ENCODE data around the gene KLF12. TPM values are rescaled to one million over a fixed set of nuclear protein-coding genes. Genes with fewer than 3 reads are reported as not detected.

Gene KLF12
- total RNA-seq, 2 donors from 2014 or later, result 11.5 to 16.0 TPM

DNA sequence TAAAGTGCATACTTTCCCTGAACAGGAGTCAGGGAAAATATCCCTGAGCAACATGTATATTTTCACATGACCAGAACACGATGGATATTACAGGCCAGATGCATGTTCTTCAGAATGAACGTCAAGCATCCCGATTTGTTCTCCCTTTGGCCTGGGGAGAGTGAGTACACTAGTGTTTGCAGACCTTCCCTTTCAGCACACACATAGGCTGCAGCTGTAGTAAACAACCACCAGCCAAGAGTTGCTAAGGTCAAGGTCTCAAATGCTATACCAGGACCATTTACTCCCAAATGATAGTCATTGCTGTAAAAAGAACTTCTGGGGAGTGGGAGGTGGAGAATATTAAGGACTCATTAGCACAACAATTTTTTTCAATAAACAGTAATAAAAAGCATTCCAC is 3.0 kb downstream of the KLF12 start:
- peak overlapping the region; percentile 98 for H3K4me3 Mint-ChIP-seq
- no peaks in the 10 kb centered on the region for H3K27me3 Mint-ChIP-seq
- peaks cover 41 to 57% of the 10 kb centered on the region in 2 donors for H3K4me1 Mint-ChIP-seq (ENCODE audit: low read depth in 2 of 2)
- H3K27ac Mint-ChIP-seq, result peak overlapping the region; percentile 89 to 96
- DNase-seq (ENCODE audit: low spot score) (no peak), ATAC-seq (no peak)
- H3K9me3 Mint-ChIP-seq, result no peaks in the 10 kb centered on the region
- H3K36me3 Mint-ChIP-seq, result no peaks in the 10 kb centered on the region

DNA sequence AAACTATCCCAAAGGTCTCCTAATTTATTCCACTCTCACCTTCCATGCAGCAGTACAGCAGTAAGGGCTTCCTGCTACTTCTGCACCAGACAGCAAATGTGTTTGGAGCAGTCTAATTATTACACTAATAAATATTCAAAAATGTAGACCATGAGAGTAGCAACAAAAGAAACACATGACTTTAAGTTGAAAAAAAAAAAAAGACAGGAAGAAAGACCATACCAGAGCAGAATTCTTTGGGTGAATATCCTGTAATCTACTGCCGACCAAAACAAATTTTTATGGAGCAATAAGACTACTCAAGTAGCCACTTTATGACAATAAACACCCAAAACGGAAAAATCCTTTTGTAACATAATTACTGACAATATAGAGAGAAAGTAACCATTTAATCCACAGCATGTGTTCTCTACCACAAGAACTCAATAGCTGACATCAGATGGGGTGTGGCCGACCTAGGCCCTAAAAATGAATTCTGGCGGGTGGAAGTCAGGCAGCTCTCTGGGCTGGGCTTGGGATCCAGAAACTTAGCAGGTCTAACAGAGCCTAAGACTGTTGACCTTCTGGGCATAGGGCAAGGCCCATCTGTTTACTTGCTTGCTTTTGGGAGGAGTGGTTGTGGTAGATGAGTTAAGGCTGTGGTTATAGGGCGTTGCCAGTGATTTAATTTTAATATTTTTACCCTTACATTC is 4.6 kb downstream of the KLF12 start:
- no peaks in the 10 kb centered on the region for H3K9me3 Mint-ChIP-seq
- DNase-seq (ENCODE audit: low spot score), result no peak
- H3K4me1 Mint-ChIP-seq (ENCODE audit: low read depth in 2 of 2), result peaks cover 43 to 65% of the 10 kb centered on the region in 2 donors
- no peak for ATAC-seq
- H3K4me3 Mint-ChIP-seq, result peak overlapping the region; percentile 83
- H3K27me3 Mint-ChIP-seq, result no peaks in the 10 kb centered on the region
- H3K27ac Mint-ChIP-seq, result peak overlapping the region; percentile 89 to 96
- H3K36me3 Mint-ChIP-seq, result no peaks in the 10 kb centered on the region

DNA sequence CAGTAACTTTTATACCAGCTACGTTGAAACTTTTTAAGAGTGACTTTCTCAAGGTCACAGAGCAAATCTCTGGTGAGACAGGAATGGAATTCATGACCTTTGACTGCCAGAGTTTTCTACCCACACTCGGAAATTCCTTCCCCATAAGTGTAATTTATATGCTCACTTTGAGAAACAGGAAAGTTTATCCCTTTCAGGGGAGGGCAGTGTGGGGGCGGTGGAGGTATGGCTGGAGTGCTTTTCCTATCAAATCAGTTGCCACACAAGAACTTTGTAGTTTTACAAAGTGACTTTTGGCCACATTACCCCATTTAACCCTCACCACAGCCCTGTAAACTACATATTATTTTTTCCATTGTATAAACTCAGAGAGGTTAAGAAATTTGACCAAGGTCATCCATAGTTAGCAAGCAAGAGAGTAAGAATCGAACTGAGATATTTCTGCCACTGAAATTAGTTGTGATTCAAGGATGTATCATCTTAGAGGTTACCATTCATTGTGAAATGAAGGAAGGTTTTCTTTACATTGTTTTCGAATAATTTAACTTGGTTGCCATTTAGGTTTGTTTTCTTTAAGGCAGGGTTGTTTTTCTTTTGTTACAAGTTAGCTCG is 5.9 kb downstream of the KLF12 start:
- Mint-ChIP-seq H3K9me3 (no peaks in the 10 kb centered on the region), H3K27me3 (no peaks in the 10 kb centered on the region), H3K4me3 (peak overlapping the region; percentile 68), H3K36me3 (no peaks in the 10 kb centered on the region), H3K4me1 (ENCODE audit: low read depth in 2 of 2) (peaks cover 42 to 72% of the 10 kb centered on the region in 2 donors), H3K27ac (peak overlapping the region; percentile 76 to 77)
- DNase-seq (ENCODE audit: low spot score) (no peak), ATAC-seq (peak in 1 of 2 donors; percentile 29)

DNA sequence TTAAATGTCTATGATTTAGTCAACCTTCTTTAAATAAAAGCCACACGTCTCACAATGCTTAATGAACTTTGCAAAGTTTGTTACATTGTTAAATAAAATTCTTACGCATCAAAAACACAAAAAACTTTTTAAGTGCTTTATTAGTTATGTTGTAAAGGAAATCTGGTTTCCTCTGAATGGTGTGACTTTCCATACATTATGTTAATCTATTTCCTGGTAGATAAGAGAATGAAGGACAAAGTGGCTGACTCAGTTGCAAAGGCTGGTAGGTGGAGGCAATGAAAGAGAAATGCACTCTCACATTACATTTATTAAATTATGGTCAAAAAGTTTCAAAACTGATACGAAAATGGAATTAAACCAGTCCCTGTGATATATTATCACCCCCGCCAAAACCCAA is 15.9 kb downstream of the KLF12 start:
- H3K27me3 Mint-ChIP-seq, result no peaks in the 10 kb centered on the region
- H3K9me3 Mint-ChIP-seq, result peaks cover 17% of the 10 kb centered on the region
- H3K4me3 Mint-ChIP-seq, result no peak overlapping the region
- H3K4me1 Mint-ChIP-seq (ENCODE audit: low read depth in 2 of 2), result peaks cover 43 to 54% of the 10 kb centered on the region in 2 donors
- DNase-seq (ENCODE audit: low spot score) (no peak), ATAC-seq (no peak)
- H3K36me3 Mint-ChIP-seq, result peaks cover 27% of the 10 kb centered on the region
- H3K27ac Mint-ChIP-seq, result peak overlapping the region in 1 of 2 donors; percentile 43

DNA sequence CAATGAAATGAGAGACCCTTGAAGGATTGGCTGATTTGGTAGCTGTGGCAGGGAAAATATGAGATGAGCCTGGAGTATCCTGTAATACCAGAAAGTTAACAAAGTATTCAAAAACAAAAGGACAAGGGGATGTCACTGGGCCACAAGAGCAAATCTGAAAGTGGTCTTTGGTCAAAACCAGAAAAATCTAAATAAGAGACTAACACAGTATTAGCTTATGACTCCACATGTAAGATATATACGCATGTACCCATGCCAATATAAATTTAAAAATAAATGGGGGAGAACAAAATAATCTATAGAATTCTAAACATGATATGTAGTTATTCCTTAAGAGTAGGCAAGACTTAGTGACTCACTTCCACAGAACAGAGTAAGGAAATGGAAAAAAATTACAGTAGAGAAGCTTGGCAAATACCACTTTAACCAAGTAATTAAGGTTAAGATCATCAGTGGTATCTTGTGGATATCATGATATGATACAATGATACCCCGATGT is 16.9 kb downstream of the KLF12 start:
- Mint-ChIP-seq H3K36me3 (peaks cover 33% of the 10 kb centered on the region), H3K9me3 (peaks cover 17% of the 10 kb centered on the region), H3K4me3 (no peak overlapping the region), H3K4me1 (ENCODE audit: low read depth in 2 of 2) (peaks cover 49 to 61% of the 10 kb centered on the region in 2 donors), H3K27me3 (no peaks in the 10 kb centered on the region), H3K27ac (peak overlapping the region in 1 of 2 donors; percentile 50)
- no peak for ATAC-seq
- DNase-seq (ENCODE audit: low spot score), result no peak

DNA sequence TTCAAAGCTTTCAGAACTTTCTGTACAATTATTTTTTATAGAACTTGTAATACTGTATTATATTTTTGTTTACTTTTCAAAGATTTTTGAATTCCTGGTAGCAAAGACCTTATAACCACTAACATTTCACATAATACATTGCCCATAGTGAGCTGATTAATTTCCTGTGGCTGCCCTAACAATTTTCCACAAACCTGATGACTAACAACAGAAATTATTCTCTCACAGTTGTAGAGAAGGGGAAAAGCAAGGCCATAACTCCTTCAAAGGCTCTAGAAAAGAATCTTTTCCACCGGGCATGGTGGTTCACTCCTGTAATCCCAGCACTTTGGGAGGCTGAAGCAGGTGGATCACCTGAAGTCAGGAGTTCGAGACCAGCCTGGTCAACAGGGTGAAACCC is 19.1 kb downstream of the KLF12 start:
- no peak overlapping the region for H3K4me3 Mint-ChIP-seq
- H3K27ac Mint-ChIP-seq, result peak overlapping the region; percentile 45 to 58
- peaks cover 49 to 55% of the 10 kb centered on the region in 2 donors for H3K4me1 Mint-ChIP-seq (ENCODE audit: low read depth in 2 of 2)
- ATAC-seq (no peak), DNase-seq (ENCODE audit: low spot score) (no peak)
- peaks cover 17% of the 10 kb centered on the region for H3K9me3 Mint-ChIP-seq
- no peaks in the 10 kb centered on the region for H3K27me3 Mint-ChIP-seq
- H3K36me3 Mint-ChIP-seq, result peaks cover 33% of the 10 kb centered on the region

DNA sequence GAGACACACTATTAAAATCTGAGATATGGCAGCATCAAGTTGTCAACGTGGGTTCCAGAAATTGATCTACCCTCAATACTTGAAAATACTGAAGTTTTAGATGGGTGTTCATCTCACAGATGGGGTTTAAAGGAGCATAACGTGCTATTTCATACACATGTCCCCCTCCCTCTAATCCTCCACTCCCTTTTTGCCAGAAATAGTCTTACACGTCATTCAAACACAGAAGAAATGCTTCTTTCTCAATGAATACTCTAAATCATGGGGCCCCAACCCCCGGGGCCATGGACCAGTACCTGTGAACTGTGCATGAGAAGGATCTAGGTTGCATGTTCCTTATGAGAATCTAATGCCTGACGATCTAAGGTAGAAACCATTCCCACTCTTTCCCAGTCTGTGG is 19.6 kb downstream of the KLF12 start:
- H3K4me3 Mint-ChIP-seq, result no peak overlapping the region
- peaks cover 17% of the 10 kb centered on the region for H3K9me3 Mint-ChIP-seq
- DNase-seq (ENCODE audit: low spot score) (no peak), ATAC-seq (no peak)
- peaks cover 30% of the 10 kb centered on the region for H3K36me3 Mint-ChIP-seq
- H3K27me3 Mint-ChIP-seq, result no peaks in the 10 kb centered on the region
- peaks cover 53 to 60% of the 10 kb centered on the region in 2 donors for H3K4me1 Mint-ChIP-seq (ENCODE audit: low read depth in 2 of 2)
- H3K27ac Mint-ChIP-seq, result peak overlapping the region in 1 of 2 donors; percentile 58

DNA sequence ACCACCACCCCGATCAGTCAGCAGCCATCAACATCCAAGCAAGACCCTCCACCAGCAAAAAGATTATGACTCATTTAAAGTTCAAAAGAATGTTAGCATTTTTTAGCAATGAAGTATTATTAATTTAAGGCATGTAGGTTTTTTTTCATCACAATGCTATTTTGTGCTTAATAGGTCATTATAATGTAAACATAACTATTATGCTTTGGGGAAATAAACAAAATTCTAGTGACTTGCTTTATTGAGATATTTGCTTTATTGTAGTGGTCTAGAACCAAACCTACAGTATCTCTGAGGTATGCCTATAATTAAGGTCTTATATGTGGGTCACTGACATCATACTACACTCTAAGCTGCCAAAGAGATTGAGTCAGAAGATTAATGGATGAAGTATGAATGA is 20.0 kb downstream of the KLF12 start:
- H3K4me3 Mint-ChIP-seq, result no peak overlapping the region
- peaks cover 13% of the 10 kb centered on the region for H3K9me3 Mint-ChIP-seq
- H3K27me3 Mint-ChIP-seq, result no peaks in the 10 kb centered on the region
- peak overlapping the region in 1 of 2 donors; percentile 21 for H3K27ac Mint-ChIP-seq
- peaks cover 26% of the 10 kb centered on the region for H3K36me3 Mint-ChIP-seq
- ATAC-seq (no peak), DNase-seq (ENCODE audit: low spot score) (no peak)
- H3K4me1 Mint-ChIP-seq (ENCODE audit: low read depth in 2 of 2), result peaks cover 51 to 63% of the 10 kb centered on the region in 2 donors

DNA sequence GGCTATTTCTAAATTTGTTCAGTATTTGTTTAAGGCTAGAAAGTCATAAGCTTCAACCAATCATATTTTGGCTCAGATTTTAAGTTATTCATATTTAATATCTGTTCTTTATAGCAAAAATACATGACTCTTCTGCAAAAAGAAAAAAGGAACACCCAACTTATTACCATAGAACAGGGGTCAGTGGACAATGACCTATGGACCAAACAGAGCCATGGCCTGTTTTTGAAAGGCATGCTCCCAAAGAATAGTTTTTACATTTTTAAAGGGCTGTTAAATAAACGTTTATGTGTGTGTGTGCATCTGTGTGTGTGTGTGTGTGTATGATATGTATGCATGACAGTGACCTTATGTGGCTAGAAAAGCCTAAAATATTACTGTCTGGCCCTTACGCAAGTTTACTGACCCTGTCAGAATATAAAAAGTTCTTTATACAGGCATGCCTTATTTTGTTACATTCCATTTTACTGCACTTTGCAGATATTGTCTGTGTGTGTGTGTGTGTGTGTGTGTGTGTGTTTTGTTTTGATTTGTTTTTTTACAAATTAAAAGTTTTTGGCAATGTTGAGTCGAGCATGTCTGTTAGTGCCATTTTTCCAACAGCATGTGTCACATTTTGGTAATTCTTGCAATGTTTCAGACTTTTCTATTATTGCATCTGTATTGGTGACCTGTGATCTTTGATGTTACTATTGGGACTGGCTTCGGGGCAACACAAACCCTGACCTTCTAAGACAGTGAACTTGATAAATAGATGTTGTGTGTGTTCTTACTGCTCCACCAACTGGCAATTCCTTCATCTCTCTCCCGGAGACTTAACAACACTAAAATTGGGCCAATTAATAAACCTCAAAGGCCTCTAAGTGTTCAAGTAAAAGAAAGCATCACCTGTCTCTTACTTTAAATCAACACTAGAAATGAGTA is 22.0 kb downstream of the KLF12 start:
- Mint-ChIP-seq H3K27ac (no peak overlapping the region), H3K9me3 (peaks cover 7% of the 10 kb centered on the region), H3K4me3 (no peak overlapping the region), H3K36me3 (peaks cover 15% of the 10 kb centered on the region), H3K27me3 (no peaks in the 10 kb centered on the region), H3K4me1 (ENCODE audit: low read depth in 2 of 2) (peaks cover 46 to 59% of the 10 kb centered on the region in 2 donors)
- ATAC-seq (no peak), DNase-seq (ENCODE audit: low spot score) (no peak)

DNA sequence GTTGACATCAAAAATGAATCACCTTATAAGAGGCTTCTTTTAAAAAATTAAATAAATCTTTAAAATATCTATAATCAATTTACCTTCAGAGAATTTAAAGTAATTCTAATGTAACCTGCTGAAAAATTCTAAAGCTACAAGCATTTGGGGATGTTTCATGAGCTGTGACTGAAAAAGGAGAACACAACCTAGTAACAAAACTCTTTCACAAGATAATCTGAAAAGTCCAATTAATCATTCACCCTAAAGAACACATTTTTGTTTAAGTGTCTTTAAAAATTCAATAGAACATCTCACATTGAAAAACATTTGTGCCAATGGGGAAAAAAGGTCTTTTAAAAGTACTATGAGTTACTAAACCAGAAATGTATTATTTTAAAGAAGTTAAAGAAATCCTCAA is 22.8 kb downstream of the KLF12 start:
- H3K4me1 Mint-ChIP-seq (ENCODE audit: low read depth in 2 of 2), result peaks cover 43 to 58% of the 10 kb centered on the region in 2 donors
- no peak for DNase-seq (ENCODE audit: low spot score)
- ATAC-seq, result no peak

DNA sequence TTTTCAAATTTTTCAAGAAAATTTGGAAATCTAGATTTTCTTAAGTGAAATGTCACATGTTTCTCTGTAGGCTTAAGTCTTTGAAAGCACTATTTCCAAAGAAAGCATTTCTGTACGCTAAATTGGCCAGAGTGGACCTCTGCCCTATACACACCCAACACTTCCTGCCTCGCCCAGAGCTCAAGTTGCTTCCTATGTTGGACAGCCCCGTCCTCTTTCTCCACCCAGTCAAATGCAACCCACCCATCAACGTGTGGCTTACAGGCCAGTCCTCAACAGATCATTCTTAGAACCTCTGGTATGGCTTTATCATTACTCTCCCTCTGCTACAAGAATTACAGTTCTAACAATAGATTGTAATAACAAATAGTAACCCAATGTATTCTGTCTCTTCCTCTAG is 24.2 kb downstream of the KLF12 start:
- H3K27me3 Mint-ChIP-seq, result no peaks in the 10 kb centered on the region
- peak overlapping the region; percentile 7 to 73 for H3K27ac Mint-ChIP-seq
- peaks cover 40 to 48% of the 10 kb centered on the region in 2 donors for H3K4me1 Mint-ChIP-seq (ENCODE audit: low read depth in 2 of 2)
- DNase-seq (ENCODE audit: low spot score), result no peak
- H3K9me3 Mint-ChIP-seq, result peaks cover 5% of the 10 kb centered on the region
- H3K4me3 Mint-ChIP-seq, result peak overlapping the region; percentile 21
- H3K36me3 Mint-ChIP-seq, result peaks cover 10% of the 10 kb centered on the region
- ATAC-seq, result peak in 1 of 2 donors; percentile 73

More for the DNA sequence above, 22.8 kb downstream of the KLF12 start:
- peaks cover 15% of the 10 kb centered on the region for H3K36me3 Mint-ChIP-seq
- H3K27ac Mint-ChIP-seq, result no peak overlapping the region
- H3K27me3 Mint-ChIP-seq, result no peaks in the 10 kb centered on the region
- peaks cover 7% of the 10 kb centered on the region for H3K9me3 Mint-ChIP-seq
- no peak overlapping the region for H3K4me3 Mint-ChIP-seq

DNA sequence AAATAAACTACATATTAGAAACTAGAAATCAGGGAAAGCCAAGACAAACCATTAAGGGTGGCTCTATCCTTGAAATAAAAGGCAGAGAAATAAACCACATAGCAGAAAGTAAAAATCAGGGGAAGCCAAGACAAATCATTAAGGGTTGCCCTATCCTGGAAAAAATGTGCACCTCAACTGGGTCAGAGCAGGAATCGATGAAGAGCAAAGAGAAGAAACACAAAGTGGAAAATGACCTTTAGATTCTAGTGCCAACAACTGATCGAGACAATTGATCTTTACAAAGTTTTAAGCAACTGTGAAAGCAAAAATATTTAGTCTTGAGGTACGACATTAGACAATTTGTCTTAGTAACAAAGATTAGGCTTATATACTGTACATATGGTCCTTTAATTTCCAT is 26.6 kb downstream of the KLF12 start:
- Mint-ChIP-seq H3K4me1 (ENCODE audit: low read depth in 2 of 2) (peaks cover 26 to 27% of the 10 kb centered on the region in 2 donors), H3K27me3 (no peaks in the 10 kb centered on the region), H3K4me3 (no peak overlapping the region), H3K27ac (no peak overlapping the region), H3K9me3 (no peaks in the 10 kb centered on the region), H3K36me3 (peaks cover 6% of the 10 kb centered on the region)
- no peak for ATAC-seq
- no peak for DNase-seq (ENCODE audit: low spot score)

DNA sequence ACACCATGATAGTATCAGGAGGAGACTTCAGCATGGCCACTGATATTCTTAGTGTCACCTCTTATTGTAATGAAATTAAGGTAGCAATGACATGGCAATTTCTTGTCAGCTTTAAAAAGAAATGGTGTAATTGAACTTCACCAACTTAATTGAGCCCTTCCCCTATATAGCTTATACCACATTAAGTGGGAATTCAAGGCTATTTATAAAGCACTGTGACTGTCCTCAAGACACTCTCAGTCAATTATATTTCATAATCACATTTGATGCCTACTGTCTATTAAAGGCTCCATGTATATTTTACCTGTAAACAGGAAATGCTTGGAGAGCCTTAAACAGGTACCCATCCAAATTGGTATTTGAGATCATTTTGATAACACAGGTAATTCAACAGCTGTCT is 28.3 kb downstream of the KLF12 start:
- Mint-ChIP-seq H3K27me3 (no peaks in the 10 kb centered on the region), H3K27ac (no peak overlapping the region), H3K4me1 (ENCODE audit: low read depth in 2 of 2) (peaks cover 35 to 36% of the 10 kb centered on the region in 2 donors), H3K4me3 (no peak overlapping the region), H3K36me3 (peaks cover 4% of the 10 kb centered on the region), H3K9me3 (peaks cover 6% of the 10 kb centered on the region)
- ATAC-seq, result no peak
- no peak for DNase-seq (ENCODE audit: low spot score)

All from natural killer cell treated with Interleukin-12 subunit alpha and Interleukin-12 subunit beta and Interleukin-15 and Interleukin-18, amount 100 ng/mL, for 72 hours (primary cell).